ENCODE data around the gene SEMA3D.

DNA sequence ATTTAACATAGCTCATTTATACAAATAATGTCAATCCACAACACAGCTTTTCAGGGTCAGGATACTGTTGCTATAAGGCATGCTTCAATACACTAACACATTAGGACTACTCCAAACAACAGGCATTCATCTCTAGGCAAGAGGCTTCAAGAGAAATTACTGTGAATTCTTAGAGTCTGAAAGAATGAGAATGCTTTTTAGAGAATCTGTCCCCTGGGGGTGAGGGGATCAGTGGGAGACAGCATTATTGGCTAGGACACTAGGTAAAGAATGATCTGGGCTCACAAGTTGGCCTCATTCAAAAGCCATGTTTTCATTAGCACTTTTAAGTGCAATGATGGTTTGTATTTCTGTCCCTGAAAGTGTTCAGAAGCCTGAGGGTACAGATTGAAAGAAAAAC lies 132.6 kb downstream of the SEMA3D start:
- no peak for TF ChIP-seq ETV5 (CRISPR knock-in tag; IDR thresholded peaks at IDR 0.05; ENCODE audit: low read depth)
- TF ChIP-seq POLR2A (conservative IDR thresholded peaks at IDR 0.05), result no peak
- no peak for TF ChIP-seq MED1 (CRISPR knock-in tag; IDR thresholded peaks at IDR 0.05; ENCODE audit: borderline replicate concordance)
- no peak for TF ChIP-seq ZNF324 (CRISPR knock-in tag; IDR thresholded peaks at IDR 0.05)
- TF ChIP-seq ZNF253 (CRISPR knock-in tag; conservative IDR thresholded peaks at IDR 0.05), result no peak
- no peak for TF ChIP-seq KDM5B (IDR thresholded peaks at IDR 0.05; ENCODE audit: insufficient replicate concordance, low read depth, low read length)
- no peak for TF ChIP-seq ZFP36 (IDR thresholded peaks at IDR 0.05; ENCODE audit: low read depth, low read length, partially characterized antibody)
- TF ChIP-seq GATA2 (CRISPR knock-in tag; IDR thresholded peaks at IDR 0.05), result no peak
- TF ChIP-seq, protein P1, sequence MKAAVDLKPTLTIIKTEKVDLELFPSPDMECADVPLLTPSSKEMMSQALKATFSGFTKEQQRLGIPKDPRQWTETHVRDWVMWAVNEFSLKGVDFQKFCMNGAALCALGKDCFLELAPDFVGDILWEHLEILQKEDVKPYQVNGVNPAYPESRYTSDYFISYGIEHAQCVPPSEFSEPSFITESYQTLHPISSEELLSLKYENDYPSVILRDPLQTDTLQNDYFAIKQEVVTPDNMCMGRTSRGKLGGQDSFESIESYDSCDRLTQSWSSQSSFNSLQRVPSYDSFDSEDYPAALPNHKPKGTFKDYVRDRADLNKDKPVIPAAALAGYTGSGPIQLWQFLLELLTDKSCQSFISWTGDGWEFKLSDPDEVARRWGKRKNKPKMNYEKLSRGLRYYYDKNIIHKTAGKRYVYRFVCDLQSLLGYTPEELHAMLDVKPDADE (conservative IDR thresholded peaks at IDR 0.05; ENCODE audit: control insufficient read depth, low read depth, low read length), result no peak
- TF ChIP-seq CTCF (IDR thresholded peaks at IDR 0.05 in 2 of 3, conservative IDR thresholded peaks at IDR 0.05 in 1 of 3; ENCODE audit: insufficient read depth in 2 of 3, low read depth in 1 of 3, low read length in 3 of 3), result no peak
- no peak for TF ChIP-seq MYNN (IDR thresholded peaks at IDR 0.05)
- TF ChIP-seq MYNN (CRISPR knock-in tag; IDR thresholded peaks at IDR 0.05), result no peak
- TF ChIP-seq SNIP1 (IDR thresholded peaks at IDR 0.05; ENCODE audit: low read depth), result no peak
- no peak for TF ChIP-seq ZNF561 (CRISPR knock-in tag; conservative IDR thresholded peaks at IDR 0.05)
- TF ChIP-seq JUND (IDR thresholded peaks at IDR 0.05; ENCODE audit: borderline replicate concordance, low read depth, low read length), result no peak
- no peak for TF ChIP-seq JUND (tag; IDR thresholded peaks at IDR 0.05; ENCODE audit: borderline replicate concordance, low read depth, low read length)

Data from K562 (cell line).